ENCODE data around the gene HOXA9.

Gene HOXA9

GRCh38 chr7:27201580-27202017 lies 36.3 kb upstream of the HOXA9 start:
- no peak for DNase-seq

GRCh38 chr7:27200761-27201579 lies 35.6 kb upstream of the HOXA9 start:
- peak in 1 of 56 donors; percentile 10 for DNase-seq

GRCh38 chr7:27199849-27200760 lies 34.8 kb upstream of the HOXA9 start, which contains the start of gene HOXA13:
Gene HOXA13 (minus strand): TSS chr7:27200091. CDS start chr7:27200077, 14 bp downstream.
- no peak for DNase-seq

DNA sequence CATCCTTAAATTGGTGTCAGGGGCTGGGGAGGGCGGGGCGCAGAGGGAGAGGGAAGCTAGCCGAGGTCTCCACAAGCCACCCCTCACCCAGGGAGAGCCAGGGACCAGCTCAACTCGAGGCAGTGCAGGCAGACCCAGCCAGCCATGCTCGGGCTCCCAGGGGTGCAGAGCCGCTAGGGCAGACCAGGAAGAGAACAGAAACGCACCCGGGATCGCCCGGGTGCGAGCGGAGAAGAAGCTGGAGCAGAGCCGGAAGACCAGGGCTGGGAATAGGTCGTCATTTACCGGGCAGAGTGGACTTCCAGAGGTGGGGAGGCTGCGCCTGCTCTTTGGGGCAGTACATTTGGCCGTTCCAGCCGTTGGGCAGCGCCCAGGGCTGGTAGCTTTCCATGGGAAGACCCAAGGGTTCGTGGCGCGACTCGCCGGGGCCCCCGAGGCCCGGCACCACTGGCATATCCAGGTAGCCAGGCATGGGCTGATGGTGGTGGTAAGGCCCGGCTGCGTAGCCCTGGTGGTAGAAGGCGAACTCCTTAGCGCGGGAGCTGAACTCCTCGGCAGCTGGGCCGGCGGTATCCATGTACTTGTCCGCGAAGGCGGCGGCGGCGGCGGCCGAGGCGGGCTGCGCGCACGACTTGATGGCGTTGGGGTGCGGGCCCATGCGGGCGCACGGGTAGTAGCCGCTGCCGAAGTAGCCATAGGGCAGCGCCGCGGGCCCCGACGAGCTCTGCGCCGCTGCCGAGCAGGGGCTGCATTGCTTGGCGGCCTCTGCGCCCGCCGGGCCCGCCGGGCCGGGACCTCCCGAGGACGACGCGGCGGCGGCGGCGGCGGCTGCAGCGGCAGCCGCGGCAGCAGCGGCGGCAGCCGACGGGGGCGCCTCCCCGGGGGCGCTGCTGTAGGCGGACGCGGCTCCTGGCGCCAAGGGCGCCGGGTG lies 33.8 kb upstream of the HOXA9 start:
- no peak for DNase-seq

- DNase-seq, result no peak
Measured at GRCh38 chr7:27198138-27198841, 33.0 kb upstream of the HOXA9 start.

DNA sequence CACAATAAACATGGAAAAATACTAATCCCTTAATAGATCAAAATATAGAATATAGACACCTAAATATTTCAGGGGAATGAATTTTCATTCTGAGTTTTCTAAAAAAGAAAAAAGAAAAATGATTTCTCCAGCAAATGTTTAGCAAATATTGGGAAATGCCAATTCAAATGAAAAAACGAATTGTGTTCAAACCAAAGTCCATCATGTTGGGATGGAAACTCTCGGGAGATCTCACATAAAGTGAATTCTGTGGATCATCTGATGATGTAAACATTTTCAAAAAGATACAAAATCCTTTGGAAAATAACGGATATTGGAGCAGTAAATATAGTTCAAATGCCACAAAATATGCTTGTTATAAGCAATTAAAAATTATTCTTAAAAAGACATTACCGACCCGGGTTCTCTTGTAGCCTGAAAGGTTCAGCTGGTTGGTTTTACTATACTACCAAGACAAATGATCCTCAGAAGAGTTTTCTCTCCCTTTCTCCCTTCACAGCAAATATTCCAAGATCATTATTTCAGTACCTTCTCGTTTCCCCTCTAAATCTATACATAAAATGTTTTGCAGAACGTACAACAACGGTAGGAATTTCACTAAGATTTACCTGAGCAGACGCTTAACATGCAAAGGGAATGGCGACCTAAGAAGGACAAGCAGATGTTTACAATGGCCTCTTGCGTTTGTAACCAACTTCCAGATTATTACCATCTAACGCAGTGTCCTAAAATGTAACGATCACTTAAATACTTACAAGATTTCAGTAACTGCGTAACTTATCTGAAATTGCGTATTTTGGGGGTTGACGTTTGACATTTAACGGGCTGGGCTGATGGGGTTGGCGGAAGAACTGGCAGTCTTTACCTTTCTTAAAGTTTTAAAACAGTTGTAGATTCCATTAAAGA lies 32.1 kb upstream of the HOXA9 start:
- no peak for DNase-seq

- peak in 50 of 56 donors; percentile 1 to 89 (median 34) for DNase-seq
Measured at GRCh38 chr7:27196287-27196767, 31.0 kb upstream of the HOXA9 start.

DNA sequence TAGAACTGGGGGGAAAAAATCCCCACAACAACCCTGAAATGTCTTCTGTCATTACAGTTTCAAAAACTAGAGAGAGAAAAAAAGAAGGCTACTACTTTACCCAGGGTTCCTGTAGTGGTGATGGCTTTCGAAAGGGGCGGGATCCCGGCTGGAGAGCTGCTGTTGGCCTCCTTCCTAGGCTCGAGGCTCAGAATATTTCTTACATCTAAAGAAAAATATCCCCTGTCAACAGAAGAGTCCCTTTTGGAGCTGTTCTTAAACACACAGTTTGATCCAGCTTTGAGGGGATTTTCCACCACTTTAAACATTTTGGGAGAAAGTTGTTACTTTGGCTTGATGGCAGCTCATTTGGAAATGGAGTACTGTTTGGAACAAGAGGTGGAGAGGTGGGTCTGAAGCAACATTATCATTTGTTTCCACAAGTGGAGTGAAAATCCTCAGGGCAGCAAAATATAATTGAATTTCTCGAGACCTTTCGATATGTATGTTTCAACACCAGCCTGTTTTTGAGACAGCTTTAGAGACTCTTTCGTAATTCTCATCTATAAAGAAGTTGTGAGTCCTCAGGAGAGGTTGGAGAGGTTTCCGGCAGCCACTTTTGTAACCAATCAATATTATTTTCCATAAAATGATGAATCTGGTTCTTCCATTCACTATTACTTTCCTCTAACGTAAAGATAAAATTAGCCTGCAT lies 29.5 kb upstream of the HOXA9 start:
- DNase-seq, result no peak

GRCh38 chr7:27194002-27194352 lies 28.6 kb upstream of the HOXA9 start:
- DNase-seq, result no peak

- no peak for DNase-seq
Measured at GRCh38 chr7:27193335-27194001, 28.1 kb upstream of the HOXA9 start.

DNA sequence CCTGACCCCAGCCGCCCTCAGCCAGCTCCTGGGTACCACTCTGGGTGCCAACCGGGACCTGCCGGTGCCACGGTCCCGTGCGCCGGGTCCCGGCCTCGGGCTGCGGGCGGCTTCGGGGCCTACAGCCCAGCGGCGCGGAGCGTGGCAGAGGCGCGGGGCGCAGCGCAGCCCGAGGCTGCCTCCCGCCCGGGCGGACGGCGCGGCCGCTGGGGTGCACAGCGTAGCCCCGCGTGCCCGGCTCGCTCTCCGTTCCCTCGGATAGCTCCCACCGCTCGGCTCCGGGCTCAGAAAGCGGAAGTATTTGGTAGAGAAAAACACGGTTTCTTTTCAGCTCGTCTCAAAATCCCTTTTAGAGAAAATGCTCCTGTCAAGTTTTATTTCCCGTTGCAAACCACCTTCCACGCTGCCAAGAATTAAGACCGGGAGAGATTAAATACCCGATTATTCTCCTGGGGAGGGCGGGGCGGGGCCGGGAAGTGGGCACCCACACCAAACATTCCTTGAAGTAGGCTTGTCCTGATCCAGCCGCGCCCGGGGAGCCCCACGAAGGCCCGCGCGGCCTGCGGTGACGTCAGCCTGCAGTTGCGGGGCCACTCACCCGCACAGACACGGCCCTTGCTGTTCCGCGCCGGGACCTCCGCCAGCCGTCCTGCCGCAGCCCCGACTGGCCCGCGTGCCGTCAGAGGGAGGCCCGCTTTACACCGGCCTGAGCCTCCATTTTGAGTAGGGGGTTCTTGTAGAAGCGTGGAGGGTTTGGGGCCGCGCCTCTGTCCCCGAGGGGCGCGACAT lies 27.4 kb upstream of the HOXA9 start:
- DNase-seq, result no peak

DNA sequence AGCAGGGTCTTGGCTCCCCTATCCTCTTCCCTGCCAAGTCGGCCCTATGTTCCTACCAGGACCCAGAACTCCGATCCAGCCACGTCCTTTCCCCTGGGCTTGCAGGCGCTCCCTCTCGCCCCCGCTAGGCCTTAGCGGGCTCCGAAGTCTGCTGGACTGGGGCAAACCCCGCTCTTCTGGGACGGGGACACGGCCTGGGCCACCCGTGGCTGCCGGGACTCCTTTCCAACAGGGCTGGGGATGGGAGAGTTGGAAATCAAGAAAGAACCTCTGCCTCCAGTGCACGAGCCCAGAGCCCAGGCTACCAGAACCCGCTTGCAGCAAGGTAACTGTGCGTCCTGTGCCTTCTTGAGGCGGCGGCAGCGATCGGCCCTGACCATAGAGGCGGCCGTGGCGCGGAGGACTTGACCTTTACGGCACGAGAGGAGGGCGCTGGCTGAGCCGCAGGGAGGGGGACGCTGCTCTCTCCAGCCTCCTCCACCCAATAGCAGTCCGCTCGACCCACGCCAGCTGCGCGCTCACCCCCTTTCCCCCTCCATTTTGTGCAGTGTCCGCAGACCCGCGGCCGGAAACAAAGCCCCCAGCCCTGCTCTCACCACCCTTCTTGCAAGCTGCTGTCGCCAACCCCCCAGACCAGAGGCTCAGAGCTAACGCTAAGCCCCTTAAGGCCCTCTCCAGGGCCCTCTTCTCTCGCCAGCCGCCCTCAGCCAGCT lies 26.7 kb upstream of the HOXA9 start:
- DNase-seq, result no peak

- no peak for DNase-seq
Measured at GRCh38 chr7:27191161-27191731, 25.9 kb upstream of the HOXA9 start.

DNA sequence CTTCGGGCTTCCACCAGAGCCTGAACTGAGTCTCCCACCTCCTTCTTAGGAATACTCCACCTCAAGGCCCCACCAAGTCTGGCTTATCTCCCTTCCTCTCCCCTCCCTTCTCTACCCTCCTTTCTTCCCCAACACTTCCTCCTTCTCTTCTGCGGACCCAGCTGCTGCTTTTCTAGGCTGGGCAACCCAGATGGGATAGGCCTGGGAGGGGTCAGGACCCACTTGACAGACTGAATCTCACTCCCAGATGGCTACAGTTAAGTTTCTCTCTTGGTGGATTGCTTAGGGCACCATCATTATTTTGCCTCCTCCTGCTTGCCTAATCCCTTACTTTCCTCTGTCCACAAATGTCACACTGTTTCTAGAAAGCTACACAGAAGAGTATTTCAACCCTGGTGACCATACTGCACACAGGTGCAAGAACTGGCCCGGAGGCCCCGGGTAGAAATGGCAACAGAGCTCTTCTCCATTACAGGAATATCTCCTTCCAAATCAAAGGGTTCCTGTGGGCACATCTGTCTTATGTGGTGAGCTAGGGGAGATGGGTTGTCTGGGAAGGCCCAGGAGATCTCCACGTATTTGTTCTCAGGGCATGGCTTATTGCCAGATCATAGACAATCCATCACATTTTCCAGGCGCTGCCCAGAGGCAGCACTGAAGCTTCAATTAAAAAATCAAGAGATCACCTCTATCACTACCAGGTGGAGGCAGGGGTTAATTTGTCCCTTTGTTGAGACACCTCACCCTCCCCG lies 24.8 kb upstream of the HOXA9 start:
- no peak for DNase-seq

DNA sequence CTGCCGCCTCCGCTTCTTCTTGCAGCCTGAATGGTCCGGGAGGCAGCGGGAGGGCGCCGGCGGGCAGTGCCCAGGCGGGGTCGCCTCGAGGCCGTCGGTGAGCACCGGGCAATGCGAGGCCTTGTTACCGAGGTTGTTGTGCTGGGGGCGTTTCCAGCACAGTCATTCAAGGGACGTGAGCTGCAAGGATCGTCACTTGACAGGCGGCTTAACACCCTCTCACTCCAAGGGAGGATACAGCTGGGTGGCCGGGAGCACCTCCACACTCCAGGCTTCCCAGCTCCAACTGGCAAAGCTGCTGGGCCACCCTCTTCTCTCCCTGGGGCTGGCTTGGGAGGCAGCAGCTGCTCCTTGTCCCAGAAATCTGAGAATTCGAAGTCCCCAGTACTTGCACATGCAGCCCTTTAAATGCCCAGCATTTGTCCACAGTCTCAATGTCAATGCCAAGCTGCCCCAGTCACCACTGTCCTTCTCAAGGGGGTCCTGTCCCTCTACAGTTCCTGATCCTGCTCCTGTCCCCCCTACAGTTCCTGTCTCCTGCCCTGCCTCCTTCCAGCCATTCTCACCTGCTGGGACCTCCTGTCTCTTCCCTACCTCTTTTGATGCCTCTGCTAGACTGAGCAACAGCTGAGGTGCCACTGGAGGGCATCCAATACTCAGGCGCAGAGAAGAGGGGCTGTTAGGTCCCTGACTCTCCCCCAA lies 24.1 kb upstream of the HOXA9 start:
- no peak for DNase-seq
